ENCODE data around the gene SLC38A1.

The SLC38A1 gene

DNA sequence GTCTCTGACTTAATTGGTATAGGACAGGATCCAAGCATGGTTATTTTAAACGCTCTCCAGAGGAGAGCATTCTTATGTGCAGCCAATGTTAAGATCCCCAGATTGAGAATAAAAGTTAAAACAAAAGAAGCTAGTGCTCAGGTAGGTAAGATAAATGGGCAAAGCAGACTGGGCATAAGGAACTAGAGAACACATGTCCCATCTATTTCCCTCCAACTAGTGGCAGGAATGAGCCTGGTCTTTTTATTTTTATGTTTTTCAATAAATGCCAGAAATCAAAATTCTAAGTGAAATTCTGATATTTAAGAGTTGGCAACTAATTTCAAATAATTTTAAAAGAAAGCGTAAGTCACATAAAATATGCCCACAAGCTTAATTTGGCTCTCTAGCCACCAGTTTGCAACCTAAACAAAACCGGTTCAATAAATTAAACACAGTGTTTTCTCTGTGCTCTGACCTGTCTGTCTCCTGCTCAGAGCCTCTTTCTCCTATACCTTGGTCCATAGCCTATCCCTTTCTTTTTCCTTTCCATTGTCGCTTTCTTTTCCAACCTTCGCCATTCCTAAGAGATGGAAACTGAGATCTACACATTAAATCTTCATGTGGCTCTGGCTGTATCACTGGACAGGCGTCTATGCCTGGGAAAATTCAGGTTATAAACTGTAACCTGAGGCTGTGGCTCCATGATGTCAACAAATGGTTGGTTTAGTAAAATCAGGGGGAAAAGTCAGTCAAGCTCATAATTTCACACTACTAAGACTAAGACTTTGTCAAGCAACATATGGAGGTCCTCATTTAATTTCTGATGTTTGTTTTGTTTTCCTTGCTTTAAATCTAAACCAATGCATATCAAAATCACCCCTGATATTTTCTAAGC lies 5.5 kb downstream of the SLC38A1 start:
- peaks cover 3% of the 10 kb centered on the region for H3K36me3 ChIP-seq (ENCODE audit: control insufficient read depth, insufficient read depth, low read length)
- no peak overlapping the region for H3K4me3 ChIP-seq (replicated peaks; ENCODE audit: low read depth, low read length)
- H3K27me3 ChIP-seq (replicated peaks; ENCODE audit: control insufficient read depth, insufficient read depth, low read length) = no peaks in the 10 kb centered on the region
- DNase-seq (ENCODE audit: extremely low read depth, insufficient read length) = no peak
- no peak for TF ChIP-seq CTCF (IDR thresholded peaks at IDR 0.05; ENCODE audit: insufficient read depth, low read length, poor library complexity, severe bottlenecking)

GRCh38 chr12:46261646-46262045 lies 7.2 kb downstream of the SLC38A1 start:
- TF ChIP-seq CTCF (IDR thresholded peaks at IDR 0.05; ENCODE audit: insufficient read depth, low read length, poor library complexity, severe bottlenecking) = no peak
- no peak for DNase-seq (ENCODE audit: extremely low read depth, insufficient read length)
- no peak overlapping the region for H3K4me3 ChIP-seq (replicated peaks; ENCODE audit: low read depth, low read length)
- H3K36me3 ChIP-seq (ENCODE audit: control insufficient read depth, insufficient read depth, low read length) = peaks cover 3% of the 10 kb centered on the region
- H3K27me3 ChIP-seq (replicated peaks; ENCODE audit: control insufficient read depth, insufficient read depth, low read length) = no peaks in the 10 kb centered on the region

DNA sequence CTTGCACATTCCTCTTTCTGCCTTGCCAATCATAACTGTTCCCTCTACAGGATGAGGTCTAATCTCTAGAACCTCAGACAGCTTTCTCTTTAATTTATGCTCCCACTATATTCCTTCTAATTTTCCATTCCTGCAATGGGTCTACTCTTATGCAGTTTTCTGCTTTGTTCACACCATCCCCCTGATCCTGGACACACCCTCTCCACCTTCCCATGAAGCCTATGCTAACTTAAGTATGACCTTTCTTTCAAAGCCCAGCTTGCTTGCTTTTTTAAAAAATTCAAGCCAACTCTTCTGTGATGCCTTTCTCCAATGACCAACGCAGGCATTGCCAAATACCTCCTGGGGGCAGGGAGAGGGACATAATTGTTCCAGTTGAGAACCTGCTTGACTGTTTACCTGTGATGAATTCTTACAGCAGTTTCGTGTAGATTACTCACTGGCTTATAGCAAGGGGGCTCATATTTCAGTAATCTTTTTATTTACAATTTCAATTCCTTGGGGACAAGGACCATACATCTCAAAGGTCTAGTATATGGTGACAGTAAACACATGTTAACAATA lies 7.8 kb downstream of the SLC38A1 start:
- no peak for DNase-seq (ENCODE audit: extremely low read depth, insufficient read length)
- peaks cover 3% of the 10 kb centered on the region for H3K36me3 ChIP-seq (ENCODE audit: control insufficient read depth, insufficient read depth, low read length)
- no peak for TF ChIP-seq CTCF (IDR thresholded peaks at IDR 0.05; ENCODE audit: insufficient read depth, low read length, poor library complexity, severe bottlenecking)
- no peaks in the 10 kb centered on the region for H3K27me3 ChIP-seq (replicated peaks; ENCODE audit: control insufficient read depth, insufficient read depth, low read length)
- H3K4me3 ChIP-seq (replicated peaks; ENCODE audit: low read depth, low read length) = no peak overlapping the region

DNA sequence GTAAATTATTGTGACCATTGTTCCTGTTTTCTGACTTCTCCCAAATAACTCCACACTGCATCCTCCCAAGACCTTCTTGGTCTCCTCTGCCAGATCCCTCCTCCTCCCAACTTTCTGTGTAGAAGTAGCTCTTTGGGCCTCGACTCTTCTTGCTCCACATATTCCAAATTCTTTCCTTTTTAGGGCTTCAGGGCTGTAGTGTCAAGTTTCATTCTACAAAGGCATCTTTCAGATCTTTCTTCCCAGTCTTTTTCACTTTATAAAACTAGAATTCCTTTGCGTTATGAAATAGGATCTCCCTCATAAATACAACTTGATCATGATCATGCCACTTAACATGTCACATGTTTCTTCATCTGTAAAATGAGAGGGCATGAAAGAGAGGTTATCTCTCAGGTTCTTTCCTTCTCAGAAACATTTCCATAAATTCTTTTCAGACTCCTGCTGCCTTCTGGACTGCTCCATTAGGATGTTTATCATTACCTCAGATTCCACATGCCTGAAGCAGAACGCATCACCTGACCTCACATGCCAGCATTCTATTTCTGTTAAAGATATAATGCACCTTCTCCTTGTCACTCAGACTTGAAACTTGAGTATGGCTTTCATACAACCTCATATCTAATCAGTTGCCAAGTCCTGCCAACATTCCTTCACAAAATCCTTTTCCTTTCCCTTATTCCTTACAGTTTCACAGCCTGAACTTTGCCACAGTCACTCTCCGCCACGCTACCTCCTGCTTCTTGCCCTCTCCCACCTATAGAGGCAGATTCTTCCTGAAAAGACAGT lies 8.5 kb downstream of the SLC38A1 start:
- no peak for TF ChIP-seq CTCF (IDR thresholded peaks at IDR 0.05; ENCODE audit: insufficient read depth, low read length, poor library complexity, severe bottlenecking)
- H3K36me3 ChIP-seq (ENCODE audit: control insufficient read depth, insufficient read depth, low read length) = peaks cover 3% of the 10 kb centered on the region
- H3K27me3 ChIP-seq (replicated peaks; ENCODE audit: control insufficient read depth, insufficient read depth, low read length) = no peaks in the 10 kb centered on the region
- H3K4me3 ChIP-seq (replicated peaks; ENCODE audit: low read depth, low read length) = no peak overlapping the region
- DNase-seq (ENCODE audit: extremely low read depth, insufficient read length) = no peak

DNA sequence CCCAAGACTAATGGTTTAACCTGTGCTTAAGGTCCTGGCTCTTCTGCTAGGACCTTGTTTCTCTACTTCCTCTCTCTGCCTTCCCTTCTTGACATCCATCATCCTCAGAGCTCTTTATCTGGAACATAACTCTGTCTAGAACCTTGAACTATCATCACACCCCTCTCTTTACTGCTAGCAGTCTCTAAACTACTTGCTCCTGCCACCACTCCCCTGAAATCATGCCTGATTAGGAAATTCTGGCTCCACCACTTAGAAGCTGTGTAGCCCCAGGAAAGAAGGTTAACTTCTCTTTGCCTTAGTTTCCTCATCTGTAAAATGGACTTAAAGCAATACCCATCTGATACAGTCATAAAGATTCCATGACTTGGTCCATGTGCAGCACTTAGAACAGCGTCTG lies 9.1 kb downstream of the SLC38A1 start:
- no peak for TF ChIP-seq CTCF (IDR thresholded peaks at IDR 0.05; ENCODE audit: insufficient read depth, low read length, poor library complexity, severe bottlenecking)
- Histone ChIP-seq H3K27me3 (replicated peaks; ENCODE audit: control insufficient read depth, insufficient read depth, low read length) (no peaks in the 10 kb centered on the region), H3K4me3 (replicated peaks; ENCODE audit: low read depth, low read length) (no peak overlapping the region), H3K36me3 (ENCODE audit: control insufficient read depth, insufficient read depth, low read length) (peaks cover 3% of the 10 kb centered on the region)
- DNase-seq (ENCODE audit: extremely low read depth, insufficient read length) = no peak

Measured in GM06990 (cell line).